ENCODE data around the gene PATZ1. TPM values are rescaled to one million over a fixed set of nuclear protein-coding genes. Genes with fewer than 3 reads are reported as not detected.

PATZ1 gene
- polyA plus RNA-seq, 2 of the 4 experiments (the other 2 are of a cell fraction): 16.4 to 18.2 TPM

GRCh38 chr22:31289344-31289743, 56.8 kb downstream of the PATZ1 start:
- CTCF ChIA-PET: interaction anchor here (1.8 to 4.5 kb wide), 2 partner anchors 17 to 77 kb away, joined by 6 to 27 read pairs; partner anchors contain the start of gene LIMK2
- FAIRE-seq (no peak), DNase-seq (ENCODE audit: low read depth in 1 of 2, low spot score in 1 of 2) (no peak), ATAC-seq (no peak)
- Histone ChIP-seq H3K4me2 (no peak overlapping the region), H3K4me1 (peaks cover 17% of the 10 kb centered on the region), H3K9me3 (no peaks in the 10 kb centered on the region), H3K27ac (no peak overlapping the region), H3K4me3 (no peak overlapping the region)
- WGBS (ENCODE audit: missing lambda C conversion rate): 84% methylated on average over 8 of the region's 13 CpGs
- POLR2A ChIA-PET: no interaction called here
- TF ChIP-seq HOXA7 (CRISPR knock-in tag; IDR thresholded peaks at IDR 0.05) (no peak), HOXB13 (CRISPR knock-in tag; IDR thresholded peaks at IDR 0.05; ENCODE audit: low read depth) (no peak), ATOH8 (CRISPR knock-in tag; IDR thresholded peaks at IDR 0.05; ENCODE audit: low read depth) (no peak), NR3C1 (IDR thresholded peaks at IDR 0.05) (no peak), CHD4 (IDR thresholded peaks at IDR 0.05; ENCODE audit: borderline replicate concordance) (no peak), HDAC2 (IDR thresholded peaks at IDR 0.05) (no peak), SMC3 (IDR thresholded peaks at IDR 0.05) (no peak), RFX5 (IDR thresholded peaks at IDR 0.05) (no peak), NPAS2 (CRISPR knock-in tag; IDR thresholded peaks at IDR 0.05; ENCODE audit: borderline replicate concordance) (no peak), ZFP36 (IDR thresholded peaks at IDR 0.05; ENCODE audit: borderline replicate concordance, partially characterized antibody) (no peak), ESRRA (IDR thresholded peaks at IDR 0.05; ENCODE audit: borderline replicate concordance, low read length) (no peak)

GRCh38 chr22:31288496-31289240, 57.5 kb downstream of the PATZ1 start:
- Histone ChIP-seq H3K4me3 (no peak overlapping the region), H3K4me1 (peaks cover 17% of the 10 kb centered on the region), H3K27ac (no peak overlapping the region), H3K9me3 (no peaks in the 10 kb centered on the region), H3K4me2 (no peak overlapping the region)
- WGBS (ENCODE audit: missing lambda C conversion rate): 73% methylated on average over 5 of the region's 5 CpGs
- TF ChIP-seq HEYL (CRISPR knock-in tag; IDR thresholded peaks at IDR 0.05): no peak
- no peak for FAIRE-seq
- ChIA-PET POLR2A (no interaction called here), CTCF (no interaction called here)
- DNase-seq (ENCODE audit: low read depth in 1 of 2, low spot score in 1 of 2): no peak
- ATAC-seq: no peak

GRCh38 chr22:31287818-31288495, 58.2 kb downstream of the PATZ1 start:
- Histone ChIP-seq H3K27ac (no peak overlapping the region), H3K4me1 (peaks cover 17% of the 10 kb centered on the region), H3K4me3 (no peak overlapping the region), H3K4me2 (no peak overlapping the region), H3K9me3 (no peaks in the 10 kb centered on the region)
- DNase-seq (ENCODE audit: low read depth in 1 of 2, low spot score in 1 of 2) (no peak), ATAC-seq (no peak), FAIRE-seq (no peak)
- ChIA-PET CTCF (no interaction called here), POLR2A (no interaction called here)
- WGBS (ENCODE audit: missing lambda C conversion rate): 87% methylated on average over 6 of the region's 6 CpGs
- no peak for TF ChIP-seq HES2 (IDR thresholded peaks at IDR 0.05)
- TF ChIP-seq HDAC2 (IDR thresholded peaks at IDR 0.05): no peak
- TF ChIP-seq TFCP2L1 (CRISPR knock-in tag; IDR thresholded peaks at IDR 0.05): no peak
- no peak for TF ChIP-seq MAZ (IDR thresholded peaks at IDR 0.05; ENCODE audit: borderline replicate concordance, low read depth, low read length)
- TF ChIP-seq GATA3 (IDR thresholded peaks at IDR 0.05; ENCODE audit: borderline replicate concordance): no peak
- TF ChIP-seq RNF2 (IDR thresholded peaks at IDR 0.05; ENCODE audit: borderline replicate concordance, low read depth): no peak
- no peak for TF ChIP-seq USF2 (IDR thresholded peaks at IDR 0.05)
- TF ChIP-seq POLR2AphosphoS2 (conservative IDR thresholded peaks at IDR 0.05; ENCODE audit: low read length): no peak
- no peak for TF ChIP-seq FOXS1 (CRISPR knock-in tag; IDR thresholded peaks at IDR 0.05)
- no peak for TF ChIP-seq NPAS2 (CRISPR knock-in tag; IDR thresholded peaks at IDR 0.05; ENCODE audit: borderline replicate concordance)
- TF ChIP-seq KDM5A (IDR thresholded peaks at IDR 0.05): no peak
- no peak for TF ChIP-seq HEYL (CRISPR knock-in tag; IDR thresholded peaks at IDR 0.05)
- TF ChIP-seq E2F6 (IDR thresholded peaks at IDR 0.05; ENCODE audit: borderline replicate concordance, low read depth): no peak
- no peak for TF ChIP-seq CBX8 (IDR thresholded peaks at IDR 0.05)
- no peak for TF ChIP-seq EHMT2 (IDR thresholded peaks at IDR 0.05; ENCODE audit: low read depth)
- no peak for TF ChIP-seq EP300 (IDR thresholded peaks at IDR 0.05)
- no peak for TF ChIP-seq ZNF302 (CRISPR knock-in tag; IDR thresholded peaks at IDR 0.05)
- TF ChIP-seq MYC (IDR thresholded peaks at IDR 0.05; ENCODE audit: borderline replicate concordance, low read length): no peak

All from A549 (cell line).